GM12874 (cell line): ENCODE measurements around the gene PAK5.

ENCODE experiments used
- CTCF ChIP-seq: IDR thresholded peaks from 2 replicates; pipeline ENCODE4 v1.5.1; 2011; ENCODE audit warnings: low read depth, mild to moderate bottlenecking, control low read depth, low read length, moderate library complexity; ENCODE audit not compliant: insufficient read depth

The PAK5 gene

DNA sequence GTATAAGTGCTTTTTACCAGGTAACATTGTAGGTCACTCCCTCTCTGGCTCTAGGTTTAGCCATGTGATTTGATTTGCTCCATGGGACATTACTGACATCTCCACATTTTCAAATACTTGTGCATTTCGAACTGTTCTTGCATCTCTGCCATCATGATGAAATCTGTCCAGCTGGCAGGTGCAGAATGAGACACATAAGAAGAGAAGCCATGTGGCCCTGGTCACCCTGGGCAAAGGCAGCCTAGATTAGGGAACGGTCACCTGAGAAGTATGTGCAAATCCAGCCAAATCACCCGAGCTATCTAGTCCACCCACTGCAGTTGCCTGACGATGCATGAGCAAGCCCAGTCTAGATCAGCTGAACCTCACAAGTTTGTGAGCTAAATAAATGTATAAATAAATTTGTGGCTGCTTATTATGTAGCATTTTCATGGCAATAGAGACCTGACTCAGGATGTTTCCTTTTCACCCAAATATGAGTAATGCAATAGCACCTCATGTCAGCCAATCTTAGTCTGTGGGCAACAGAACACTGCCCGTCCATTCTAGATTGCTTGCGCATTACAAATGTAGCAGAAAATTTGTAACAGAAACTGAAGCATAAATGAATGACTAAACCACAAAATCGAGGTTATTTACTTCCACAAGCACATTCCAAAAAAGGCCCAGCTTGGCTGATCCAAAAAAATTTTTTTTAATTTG, 115.2 kb downstream of the PAK5 start:
- TF ChIP-seq CTCF, result no peak

DNA sequence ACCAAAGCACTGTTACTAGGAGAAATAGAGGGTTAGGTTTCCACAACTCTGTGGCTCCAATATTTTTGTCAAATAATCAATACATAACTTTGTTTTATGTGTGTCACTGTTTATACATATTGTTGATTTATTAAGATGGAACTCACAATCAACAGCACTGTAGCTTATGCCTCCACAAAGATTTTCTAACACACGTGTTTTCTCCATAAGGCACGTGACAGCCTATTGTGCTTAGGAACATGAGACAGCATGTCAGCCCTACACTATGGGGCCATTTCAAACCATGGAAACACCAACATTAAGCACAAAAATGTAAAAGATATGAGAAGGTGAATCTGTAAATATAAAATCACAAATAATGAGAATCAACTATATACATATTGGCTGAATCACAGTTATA, 127.0 kb downstream of the PAK5 start:
- TF ChIP-seq CTCF, result no peak

- no peak for TF ChIP-seq CTCF
Measured at GRCh38 chr20:9710685-9711084, 128.2 kb downstream of the PAK5 start.

DNA sequence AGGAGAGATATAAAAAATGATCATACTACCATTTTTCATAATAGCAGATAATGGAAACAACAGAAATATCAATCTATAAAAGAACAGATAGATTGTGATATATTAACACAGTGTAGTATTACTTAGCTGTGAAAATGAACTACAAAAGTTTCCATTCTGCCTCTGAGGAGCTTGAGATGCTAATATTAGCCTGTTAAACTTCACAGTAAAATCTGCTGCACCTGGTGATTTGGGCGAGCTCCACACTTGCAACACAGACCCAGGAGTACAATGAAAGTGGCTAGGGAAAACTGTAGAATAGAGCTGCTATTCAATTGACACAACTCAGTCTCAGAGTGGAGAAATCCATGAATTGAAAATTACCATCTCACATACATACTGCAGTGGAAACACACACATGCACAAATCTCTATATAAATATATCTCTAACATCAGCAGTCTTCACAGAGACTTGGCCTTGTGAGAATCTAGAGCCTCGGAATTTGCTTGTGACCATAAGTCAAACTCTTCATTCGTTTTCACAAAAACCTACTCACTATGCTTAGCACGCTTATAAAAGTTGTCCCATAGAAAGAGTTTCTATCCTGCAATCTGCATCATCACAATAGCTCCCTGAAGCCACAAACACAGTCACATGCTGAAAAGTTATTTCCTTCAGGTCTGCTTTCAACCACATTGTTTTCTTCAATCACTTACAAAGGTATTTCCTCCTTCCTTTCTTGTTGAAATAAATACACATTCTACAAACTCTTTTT, 133.0 kb downstream of the PAK5 start:
- TF ChIP-seq CTCF, result no peak

- TF ChIP-seq CTCF, result no peak
Measured at GRCh38 chr20:9699181-9699580, 139.7 kb downstream of the PAK5 start.

DNA sequence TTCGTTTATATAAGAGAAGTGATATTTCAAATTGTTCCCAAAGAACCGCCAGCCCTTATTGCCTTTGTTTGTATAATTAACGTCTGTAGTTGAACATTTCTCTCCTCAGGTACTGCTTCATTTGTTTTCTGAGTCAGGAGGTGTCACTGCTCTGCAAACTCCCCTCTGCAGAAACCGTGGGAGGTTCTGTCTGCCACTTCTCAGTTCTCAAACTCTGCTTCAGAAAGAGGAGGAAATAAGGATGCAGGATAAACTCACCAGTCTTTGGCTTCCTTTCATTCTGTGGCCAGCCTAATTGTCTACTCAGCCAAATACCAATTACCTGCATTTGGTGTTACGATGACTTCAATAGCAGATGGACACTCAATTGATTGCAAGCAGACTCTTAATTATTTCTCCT, 149.8 kb downstream of the PAK5 start:
- no peak for TF ChIP-seq CTCF

- TF ChIP-seq CTCF, result no peak
Measured at GRCh38 chr20:9686866-9687265, 152.0 kb downstream of the PAK5 start.
